SK-N-SH (cell line): ENCODE data around the gene DENND1A. TPM values are rescaled to one million over a fixed set of nuclear protein-coding genes. Genes with fewer than 3 reads are reported as not detected.

ENCODE experiments used
- CTCF ChIA-PET: fragments of 300-600, 350-600 bp; formaldehyde crosslinking; extraction: SDS; loops from one replicate; lab custom pipeline; 2021; lab: Yijun Ruan, JAX
- POLR2A ChIA-PET: fragments of 350-600 bp; sonication (Branson Sonifier 250); formaldehyde crosslinking; extraction: SDS; loops from one replicate; lab custom pipeline; 2020; ENCODE audit warnings: antibody characterized with exemption, inconsistent platforms; lab: Yijun Ruan, JAX
- DNase-seq: peaks from one replicate; pipeline ENCODE4 v3.0.0; 2012
- H2AFZ ChIP-seq: fragments of 200-600 bp; sonication (generic); 2 replicates; pipeline ENCODE4 v1.8.1; 2016; ENCODE audit warnings: antibody characterized with exemption, mild to moderate bottlenecking, low read depth
- H3F3A ChIP-seq: fragments of 200-600 bp; sonication (generic); replicated peaks from 2 replicates; pipeline ENCODE3; 2016; ENCODE audit warnings: antibody characterized with exemption, mild to moderate bottlenecking; ENCODE audit not compliant: insufficient read depth
- H3K27ac ChIP-seq, 2 experiments: fragments of 200-500 bp in 1 of 2; fragments of 200-600 bp in 1 of 2; sonication (Bioruptor generic) in 1 of 2; sonication (generic), shearing (Covaris generic) in 1 of 2; 2 replicates each; pipeline versions ENCODE4 v1.5.1 to v1.6.1; 2014 to 2016; ENCODE audit warnings: low read depth in 2 of 2, inconsistent platforms in 1 of 2, low read length in 1 of 2, mild to moderate bottlenecking in 1 of 2, mixed read lengths in 1 of 2
- H3K27me3 ChIP-seq: fragments of 200-600 bp; sonication (generic), shearing (Covaris generic); 2 replicates; pipeline ENCODE4 v1.6.1; 2016; ENCODE audit warnings: mixed run types; ENCODE audit not compliant: insufficient read depth
- H3K36me3 ChIP-seq, 2 experiments: fragments of 200-500 bp in 1 of 2; fragments of 200-600 bp in 1 of 2; sonication (Bioruptor generic) in 1 of 2; sonication (generic) in 1 of 2; replicated peaks in 1 of 2; 2 replicates each; pipeline versions ENCODE3 to v1.5.1; 2014 to 2016; ENCODE audit warnings: low read length in 1 of 2, mild to moderate bottlenecking in 1 of 2; ENCODE audit not compliant: insufficient read depth in 2 of 2, control insufficient read depth in 1 of 2
- H3K4me1 ChIP-seq, 2 experiments: fragments of 200-500 bp in 1 of 2; fragments of 200-600 bp in 1 of 2; sonication (Bioruptor generic) in 1 of 2; sonication (generic), shearing (Covaris generic) in 1 of 2; 2 replicates each; pipeline versions ENCODE4 v1.5.1 to v1.6.1; 2014 to 2016; ENCODE audit warnings: low read depth in 1 of 2, low read length in 1 of 2, mixed run types in 1 of 2; ENCODE audit not compliant: insufficient read depth in 2 of 2, control insufficient read depth in 1 of 2
- H3K4me2 ChIP-seq: fragments of 200-600 bp; sonication (generic), shearing (Covaris generic); 2 replicates; pipeline ENCODE4 v1.6.1; 2017; ENCODE audit warnings: mixed run types
- H3K4me3 ChIP-seq, 2 experiments: fragments of 200-500 bp in 1 of 2; fragments of 200-600 bp in 1 of 2; sonication (Bioruptor generic) in 1 of 2; sonication (generic), shearing (Covaris generic) in 1 of 2; 2 replicates each; pipeline versions ENCODE4 v1.5.1 to v1.8.1; 2014 to 2016; ENCODE audit warnings: low read depth in 2 of 2, inconsistent platforms in 1 of 2, low read length in 1 of 2, mild to moderate bottlenecking in 1 of 2, mixed read lengths in 1 of 2, moderate library complexity in 1 of 2
- H3K79me2 ChIP-seq: fragments of 200-600 bp; sonication (generic); 2 replicates; pipeline ENCODE4 v1.8.1; 2017; ENCODE audit warnings: mild to moderate bottlenecking; ENCODE audit not compliant: insufficient read depth
- H3K9ac ChIP-seq: fragments of 200-600 bp; sonication (generic); 2 replicates; pipeline ENCODE4 v1.6.1; 2017; ENCODE audit warnings: mixed run types
- H3K9me2 ChIP-seq: fragments of 200-600 bp; sonication (generic); 2 replicates; pipeline ENCODE4 v1.6.1; 2017; ENCODE audit warnings: mixed run types
- H3K9me3 ChIP-seq: fragments of 200-600 bp; sonication (generic); 2 replicates; pipeline ENCODE4 v1.6.1; 2017; ENCODE audit warnings: mixed run types, mild to moderate bottlenecking, moderate library complexity
- H4K20me1 ChIP-seq: fragments of 200-600 bp; sonication (generic); 2 replicates; pipeline ENCODE4 v1.6.1; 2017; ENCODE audit warnings: mild to moderate bottlenecking, mixed run types; ENCODE audit not compliant: insufficient read depth
- CHD2 ChIP-seq: fragments of 150-350 bp; IDR thresholded peaks from 2 replicates; pipeline ENCODE4 v1.6.1; 2018; ENCODE audit warnings: low read length; ENCODE audit not compliant: partially characterized antibody
- CTCF ChIP-seq: fragments of 200-600 bp; sonication (generic); IDR thresholded peaks from 2 replicates; pipeline ENCODE4 v1.6.1; 2017; ENCODE audit warnings: antibody characterized with exemption, mild to moderate bottlenecking, moderate library complexity
- ELF1 ChIP-seq: IDR thresholded peaks from 2 replicates; pipeline ENCODE4 v1.4.0; 2012
- EP300 ChIP-seq, 2 experiments: IDR thresholded peaks; 2 replicates each; pipeline versions ENCODE4 v1.4.0 to v1.6.1; 2012; ENCODE audit warnings: borderline replicate concordance in 1 of 2, low read depth in 1 of 2, low read length in 1 of 2
- FOSL2 ChIP-seq: IDR thresholded peaks from 2 replicates; pipeline ENCODE4 v1.4.0; 2012; ENCODE audit warnings: low read depth, mild to moderate bottlenecking, moderate library complexity, borderline replicate concordance
- FOXJ3 ChIP-seq: sonication (generic); formaldehyde crosslinking; IDR thresholded peaks from 2 replicates; pipeline ENCODE4 v1.5.1; 2020; ENCODE audit warnings: mild to moderate bottlenecking, missing genetic modification reagents
- FOXM1 ChIP-seq: IDR thresholded peaks from 2 replicates; pipeline ENCODE4 v1.4.0; 2012; ENCODE audit warnings: low read depth, mild to moderate bottlenecking
- GABPA ChIP-seq: IDR thresholded peaks from 2 replicates; pipeline ENCODE4 v1.4.0; 2012; ENCODE audit warnings: low read depth, mild to moderate bottlenecking
- MEF2A ChIP-seq: IDR thresholded peaks from 2 replicates; pipeline ENCODE4 v1.4.0; 2012; ENCODE audit warnings: low read depth, borderline replicate concordance
- NFIC ChIP-seq: IDR thresholded peaks from 2 replicates; pipeline ENCODE4 v1.4.0; 2012; ENCODE audit warnings: borderline replicate concordance
- REST ChIP-seq: IDR thresholded peaks from 2 replicates; pipeline ENCODE4 v1.6.1; 2012; ENCODE audit warnings: mild to moderate bottlenecking, low read depth, low read length, moderate library complexity
- RXRA ChIP-seq: IDR thresholded peaks from 2 replicates; pipeline ENCODE4 v1.4.0; 2012; ENCODE audit warnings: low read depth, mild to moderate bottlenecking, borderline replicate concordance
- SIN3A ChIP-seq: IDR thresholded peaks from 2 replicates; pipeline ENCODE4 v1.6.1; 2012; ENCODE audit warnings: low read depth, mild to moderate bottlenecking, low read length, moderate library complexity, borderline replicate concordance
- SMC3 ChIP-seq: IDR thresholded peaks from 2 replicates; pipeline ENCODE4 v1.6.1; 2012; ENCODE audit warnings: low read depth, low read length, improper control_type of control experiment
- TAF1 ChIP-seq: IDR thresholded peaks from 2 replicates; pipeline ENCODE4 v1.6.1; 2012; ENCODE audit warnings: low read depth, mild to moderate bottlenecking, low read length, moderate library complexity, borderline replicate concordance
- TCF12 ChIP-seq: IDR thresholded peaks from 2 replicates; pipeline ENCODE4 v1.4.0; 2012
- USF1 ChIP-seq: IDR thresholded peaks from 2 replicates; pipeline ENCODE4 v1.4.0; 2012; ENCODE audit warnings: low read depth, borderline replicate concordance
- WGBS: methylation state at CpG from one replicate; pipeline ENCODE4 v1.1.6; 2017; ENCODE audit warnings: low lambda C conversion rate; 5-methylcytosine and 5-hydroxymethylcytosine counted together
- polyA plus RNA-seq, 3 experiments: library from polyadenylated mRNA; depleted of rRNA; stranded (reverse); fragments of >200 nt; gene quantifications; 2 replicates each; pipeline ENCODE4 v1.2.3, GENCODE V29; 2012

Gene DENND1A
- polyA plus RNA-seq, 1 of the 3 experiments (the other 2 are of a cell fraction), result 25.4 TPM

GRCh38 chr9:123954518-123955280 is 24.8 kb upstream of the DENND1A start:
- H3K4me2 ChIP-seq, result no peak overlapping the region
- no peak overlapping the region for H3K27ac ChIP-seq
- no peaks in the 10 kb centered on the region for H3K9me2 ChIP-seq
- H3K9ac ChIP-seq, result no peak overlapping the region
- H3K9me3 ChIP-seq, result no peaks in the 10 kb centered on the region
- no peaks in the 10 kb centered on the region for H3K4me1 ChIP-seq
- DNase-seq, result no peak
- H4K20me1 ChIP-seq, result no peaks in the 10 kb centered on the region
- H2AFZ ChIP-seq, result no peak overlapping the region
- no peak for TF ChIP-seq SMC3
- TF ChIP-seq USF1, result no peak
- TF ChIP-seq RXRA, result no peak
- TF ChIP-seq MEF2A, result no peak
- TF ChIP-seq GABPA, result no peak
- no peak for TF ChIP-seq FOXJ3 (CRISPR knock-in tag)
- TF ChIP-seq TAF1, result no peak
- TF ChIP-seq CHD2, result no peak
- peaks cover 5% of the 10 kb centered on the region for H3K27me3 ChIP-seq
- H3K79me2 ChIP-seq, result no peaks in the 10 kb centered on the region
- no peak overlapping the region for H3K4me3 ChIP-seq
- 59% methylated on average over 9 of the region's 9 CpGs for WGBS
- ChIA-PET CTCF (no interaction called here), POLR2A (no interaction called here)
- no peaks in the 10 kb centered on the region for H3F3A ChIP-seq
- H3K36me3 ChIP-seq, result no peaks in the 10 kb centered on the region

GRCh38 chr9:123952641-123953495 is 22.9 kb upstream of the DENND1A start:
- H3K4me1 ChIP-seq, result no peaks in the 10 kb centered on the region

More at GRCh38 chr9:123952641-123953495, 22.9 kb upstream of the DENND1A start:
- no peaks in the 10 kb centered on the region for H3K9me2 ChIP-seq
- no peak overlapping the region for H3K9ac ChIP-seq
- no peaks in the 10 kb centered on the region for H3F3A ChIP-seq
- H3K27ac ChIP-seq, result no peak overlapping the region
- H4K20me1 ChIP-seq, result no peaks in the 10 kb centered on the region
- ChIA-PET CTCF (interaction anchor here (1.2 kb wide), 1 partner anchor 88 kb away, joined by 3 read pairs; no protein-coding TSS in a partner anchor), POLR2A (interaction anchor here (1.0 kb wide), 1 partner anchor 112 kb away, joined by 4 read pairs; no protein-coding TSS in a partner anchor)
- H3K9me3 ChIP-seq, result no peaks in the 10 kb centered on the region
- H3K36me3 ChIP-seq, result no peaks in the 10 kb centered on the region
- H3K79me2 ChIP-seq, result no peaks in the 10 kb centered on the region
- WGBS, result 46% methylated on average over 9 of the region's 9 CpGs
- H2AFZ ChIP-seq, result no peak overlapping the region
- no peak for TF ChIP-seq CTCF
- TF ChIP-seq FOSL2, result no peak
- TF ChIP-seq FOXM1, result no peak
- no peak for TF ChIP-seq EP300 (IDR thresholded peaks at IDR 0.05; ENCODE audit: borderline replicate concordance in 1 of 2, low read depth in 1 of 2, low read length in 1 of 2)
- TF ChIP-seq REST, result no peak
- no peak for TF ChIP-seq SIN3A
- no peak for TF ChIP-seq CHD2
- no peak for TF ChIP-seq TAF1
- no peak for TF ChIP-seq NFIC
- no peak for TF ChIP-seq SMC3
- no peak for TF ChIP-seq ELF1
- TF ChIP-seq TCF12, result no peak
- DNase-seq, result no peak
- peaks cover 5% of the 10 kb centered on the region; the same call in 1 of the 2 replicates for H3K27me3 ChIP-seq
- no peak overlapping the region for H3K4me2 ChIP-seq
- no peak overlapping the region for H3K4me3 ChIP-seq
